ENCODE data around the gene RBM47. TPM values are rescaled to one million over a fixed set of nuclear protein-coding genes. Genes with fewer than 3 reads are reported as not detected.
A peak's percentile ranks its signal among the peaks of the same experiment; 100 is the strongest.

The RBM47 gene
- total RNA-seq, 3 donors from 2014 or later: 66.6 to 151 (median 89.5) TPM

DNA sequence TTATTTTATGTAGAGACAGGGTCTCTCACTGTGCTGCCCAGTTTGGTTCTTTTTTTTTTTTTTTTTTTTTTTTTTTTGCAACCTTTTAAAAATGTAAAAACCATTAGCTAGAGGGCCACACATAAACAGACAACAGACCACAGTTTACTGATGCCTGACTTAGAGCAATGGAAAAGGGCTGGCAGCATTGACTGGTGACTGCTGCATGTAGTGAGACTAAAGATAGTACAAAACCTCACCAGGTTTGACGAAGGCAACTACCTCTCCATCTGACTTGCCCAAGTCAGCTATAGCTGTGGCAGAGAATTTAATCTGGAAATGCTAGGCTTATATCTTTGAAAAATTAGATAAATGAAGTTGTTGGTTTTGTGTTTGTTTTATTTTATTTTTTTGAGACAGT lies 102.9 kb downstream of the RBM47 start:
- no peaks in the 10 kb centered on the region for H3K36me3 ChIP-seq
- peak overlapping the region in 1 of 2 donors; percentile 80 for H3K27ac ChIP-seq
- no peak for TF ChIP-seq POLR2AphosphoS5 (IDR thresholded peaks at IDR 0.05)
- no peak for TF ChIP-seq POLR2A (IDR thresholded peaks at IDR 0.05)
- TF ChIP-seq, protein P1, sequence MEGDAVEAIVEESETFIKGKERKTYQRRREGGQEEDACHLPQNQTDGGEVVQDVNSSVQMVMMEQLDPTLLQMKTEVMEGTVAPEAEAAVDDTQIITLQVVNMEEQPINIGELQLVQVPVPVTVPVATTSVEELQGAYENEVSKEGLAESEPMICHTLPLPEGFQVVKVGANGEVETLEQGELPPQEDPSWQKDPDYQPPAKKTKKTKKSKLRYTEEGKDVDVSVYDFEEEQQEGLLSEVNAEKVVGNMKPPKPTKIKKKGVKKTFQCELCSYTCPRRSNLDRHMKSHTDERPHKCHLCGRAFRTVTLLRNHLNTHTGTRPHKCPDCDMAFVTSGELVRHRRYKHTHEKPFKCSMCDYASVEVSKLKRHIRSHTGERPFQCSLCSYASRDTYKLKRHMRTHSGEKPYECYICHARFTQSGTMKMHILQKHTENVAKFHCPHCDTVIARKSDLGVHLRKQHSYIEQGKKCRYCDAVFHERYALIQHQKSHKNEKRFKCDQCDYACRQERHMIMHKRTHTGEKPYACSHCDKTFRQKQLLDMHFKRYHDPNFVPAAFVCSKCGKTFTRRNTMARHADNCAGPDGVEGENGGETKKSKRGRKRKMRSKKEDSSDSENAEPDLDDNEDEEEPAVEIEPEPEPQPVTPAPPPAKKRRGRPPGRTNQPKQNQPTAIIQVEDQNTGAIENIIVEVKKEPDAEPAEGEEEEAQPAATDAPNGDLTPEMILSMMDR (IDR thresholded peaks at IDR 0.05): no peak
- H3K4me3 ChIP-seq: no peak overlapping the region
- intact Hi-C loops (cut with DNase I; ENCODE audit: low total_unique reads): no loop called here
- H3K9me3 ChIP-seq: no peaks in the 10 kb centered on the region
- no peak for DNase-seq (ENCODE audit: low spot score in 2 of 2)
- no peaks in the 10 kb centered on the region for H3K27me3 ChIP-seq
- H3K4me1 ChIP-seq: no peaks in the 10 kb centered on the region

DNA sequence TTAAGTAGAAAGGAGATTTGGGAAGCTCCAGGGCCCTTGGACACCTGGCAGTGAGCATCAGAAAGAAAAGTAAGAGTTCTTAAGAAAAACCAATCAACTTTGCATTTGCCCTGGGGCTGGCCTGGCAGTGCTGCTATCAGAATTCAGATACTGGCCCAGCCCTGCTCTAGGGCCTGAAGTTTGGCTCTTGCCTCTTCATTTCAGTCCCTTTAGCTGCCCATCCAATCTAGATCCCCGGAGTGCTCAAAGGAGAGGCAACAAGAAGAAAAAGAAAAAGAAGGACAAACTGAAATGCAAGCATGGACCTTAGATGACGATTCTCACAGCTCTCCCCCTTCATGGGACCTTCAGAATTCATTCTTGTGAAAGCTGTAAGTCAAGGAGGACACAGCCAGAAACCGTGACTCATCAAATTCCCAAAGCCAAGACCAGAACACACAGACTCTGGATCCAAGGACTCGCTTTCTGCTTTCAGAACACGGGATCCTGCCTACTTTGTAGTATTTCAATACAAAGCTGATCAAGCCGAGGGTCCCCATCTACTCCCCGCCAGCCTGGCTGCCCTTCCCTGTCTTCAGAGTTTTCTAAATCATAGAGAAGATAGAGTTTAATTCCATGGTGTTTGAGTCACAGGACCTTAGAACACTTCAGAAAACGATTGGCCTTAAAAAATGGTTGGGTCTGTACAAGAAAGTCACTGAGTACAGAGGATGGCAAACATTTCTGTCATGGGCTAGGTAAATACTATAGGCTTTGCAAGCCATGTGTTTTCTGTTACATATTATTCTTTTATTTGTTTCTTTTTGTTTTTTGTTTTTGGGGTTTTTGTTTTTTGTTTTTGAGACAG lies 103.7 kb downstream of the RBM47 start:
- no peak overlapping the region for H3K4me3 ChIP-seq
- intact Hi-C loops (cut with DNase I; ENCODE audit: low total_unique reads): no loop called here
- no peaks in the 10 kb centered on the region for H3K4me1 ChIP-seq
- H3K36me3 ChIP-seq: no peaks in the 10 kb centered on the region
- no peaks in the 10 kb centered on the region for H3K27me3 ChIP-seq
- H3K9me3 ChIP-seq: no peaks in the 10 kb centered on the region
- peak overlapping the region; percentile 80 to 87 for H3K27ac ChIP-seq
- TF ChIP-seq, protein P1 (IDR thresholded peaks at IDR 0.05): no peak
- TF ChIP-seq POLR2AphosphoS5 (IDR thresholded peaks at IDR 0.05) (no peak), POLR2A (IDR thresholded peaks at IDR 0.05) (no peak)
- peak in 1 of 2 donors; percentile 39 for DNase-seq (ENCODE audit: low spot score in 2 of 2)

DNA sequence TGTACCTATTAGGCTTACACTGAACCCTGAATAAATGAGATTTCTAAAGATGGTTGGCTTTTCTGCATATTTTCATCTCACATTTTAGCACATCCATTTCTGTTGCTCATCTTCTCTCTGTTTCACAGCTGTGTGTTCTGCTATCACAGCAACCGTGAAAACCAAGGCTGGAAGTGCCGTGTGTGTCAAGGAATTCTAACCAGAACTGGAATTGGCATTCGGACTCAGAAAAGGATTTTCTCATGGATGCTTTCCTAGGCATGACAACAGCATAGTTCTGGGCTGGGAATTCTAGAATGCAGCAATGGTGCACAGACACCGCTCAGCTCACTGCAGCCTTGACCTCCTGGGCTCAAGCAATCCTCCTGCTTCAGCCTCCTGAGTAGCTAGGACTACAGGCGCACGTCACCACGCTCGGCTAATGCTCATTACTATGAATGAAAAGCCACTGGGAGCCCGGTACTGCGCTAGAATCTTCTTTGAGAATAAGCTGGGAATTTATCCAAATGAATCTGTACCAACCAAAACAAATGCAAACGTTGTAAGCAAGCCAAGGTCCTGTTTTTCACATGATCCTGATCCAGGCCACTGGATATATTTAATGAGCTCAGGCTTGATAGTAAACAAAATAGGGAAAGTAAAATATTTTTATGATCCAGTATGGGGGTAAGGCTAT lies 105.2 kb downstream of the RBM47 start:
- DNase-seq (ENCODE audit: low spot score in 2 of 2): no peak
- TF ChIP-seq POLR2AphosphoS5 (IDR thresholded peaks at IDR 0.05) (no peak), POLR2A (IDR thresholded peaks at IDR 0.05) (no peak)
- TF ChIP-seq, protein P1 (IDR thresholded peaks at IDR 0.05): no peak
- H3K4me3 ChIP-seq: no peak overlapping the region
- no peaks in the 10 kb centered on the region for H3K27me3 ChIP-seq
- peak overlapping the region; percentile 39 to 80 for H3K27ac ChIP-seq
- no peaks in the 10 kb centered on the region for H3K9me3 ChIP-seq
- intact Hi-C loops (cut with DNase I; ENCODE audit: low total_unique reads): no loop called here
- H3K36me3 ChIP-seq: no peaks in the 10 kb centered on the region
- H3K4me1 ChIP-seq: no peaks in the 10 kb centered on the region

DNA sequence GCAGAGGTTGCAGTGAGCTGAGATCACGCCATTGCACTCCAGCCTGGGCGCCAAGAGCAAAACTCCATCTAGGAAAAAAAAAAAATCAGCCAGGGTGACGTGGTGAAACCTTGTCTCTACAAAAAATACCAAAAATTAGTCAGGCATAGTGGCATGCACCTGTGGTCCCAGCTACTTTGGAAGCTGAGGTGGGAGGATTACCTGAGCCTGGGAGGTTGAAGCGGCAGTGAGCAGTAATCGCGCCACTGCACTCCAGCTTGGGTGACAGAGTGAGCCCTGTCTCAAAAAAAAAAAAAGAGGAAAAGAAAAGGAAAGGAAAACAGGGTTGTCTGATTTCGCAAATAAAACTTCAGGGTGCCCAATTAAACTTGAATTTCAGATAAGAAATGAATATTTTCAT lies 106.1 kb downstream of the RBM47 start:
- H3K27ac ChIP-seq: no peak overlapping the region
- no peaks in the 10 kb centered on the region for H3K27me3 ChIP-seq
- intact Hi-C loops (cut with DNase I; ENCODE audit: low total_unique reads): no loop called here
- TF ChIP-seq POLR2A (IDR thresholded peaks at IDR 0.05) (no peak), POLR2AphosphoS5 (IDR thresholded peaks at IDR 0.05) (no peak)
- TF ChIP-seq, protein P1 (IDR thresholded peaks at IDR 0.05): no peak
- DNase-seq (ENCODE audit: low spot score in 2 of 2): no peak
- H3K36me3 ChIP-seq: no peaks in the 10 kb centered on the region
- no peaks in the 10 kb centered on the region for H3K4me1 ChIP-seq
- no peaks in the 10 kb centered on the region for H3K9me3 ChIP-seq
- no peak overlapping the region for H3K4me3 ChIP-seq

DNA sequence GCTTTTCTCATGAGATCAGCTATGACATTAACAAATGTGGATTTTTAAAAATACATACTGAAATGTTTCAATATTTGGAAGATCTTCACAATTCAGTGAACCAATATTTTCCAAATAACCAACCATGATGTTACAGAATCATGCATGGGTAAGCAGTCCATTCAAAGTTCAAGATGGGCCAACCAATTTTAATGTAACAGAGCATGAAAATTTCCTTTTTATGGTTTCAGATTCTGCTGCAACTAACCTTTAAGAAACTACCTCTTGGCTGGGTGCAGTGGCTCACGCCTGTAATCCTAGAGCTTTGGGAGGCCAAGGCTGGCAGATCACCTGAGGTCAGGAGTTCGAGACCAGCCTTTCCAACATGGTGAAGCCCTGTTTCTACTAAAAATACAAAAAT lies 107.7 kb downstream of the RBM47 start:
- Histone ChIP-seq H3K27ac (no peak overlapping the region), H3K27me3 (no peaks in the 10 kb centered on the region), H3K36me3 (no peaks in the 10 kb centered on the region), H3K4me1 (no peaks in the 10 kb centered on the region), H3K4me3 (no peak overlapping the region), H3K9me3 (no peaks in the 10 kb centered on the region)
- no peak for DNase-seq (ENCODE audit: low spot score in 2 of 2)
- intact Hi-C loops (cut with DNase I; ENCODE audit: low total_unique reads): no loop called here
- TF ChIP-seq POLR2AphosphoS5 (IDR thresholded peaks at IDR 0.05): no peak
- TF ChIP-seq, protein P1 (IDR thresholded peaks at IDR 0.05): no peak
- no peak for TF ChIP-seq POLR2A (IDR thresholded peaks at IDR 0.05)
